HG02840 (cell line): Measurements from ENCODE around the gene PHF19.

Source experiments
- ATAC-seq: cut with Tn5 transposase; IDR thresholded peaks from one replicate; pipeline ENCODE4 v1.9.1; 2021; ENCODE audit warnings: mild to moderate bottlenecking, moderate library complexity, moderate number of reproducible peaks; ENCODE audit not compliant: unreplicated experiment, low FRiP score

The PHF19 gene

GRCh38 chr9:120914396-120914795 is 37.4 kb upstream of the PHF19 start:
- ATAC-seq = no peak

- no peak for ATAC-seq
These were observed 36.8 kb upstream of the PHF19 start for GRCh38 chr9:120913647-120914264.

GRCh38 chr9:120912958-120913646 is 36.1 kb upstream of the PHF19 start:
- ATAC-seq = no peak

GRCh38 chr9:120911295-120911837 is 34.4 kb upstream of the PHF19 start:
- no peak for ATAC-seq

GRCh38 chr9:120910643-120911042 is 33.7 kb upstream of the PHF19 start:
- ATAC-seq = no peak

- no peak for ATAC-seq
These were observed 32.9 kb upstream of the PHF19 start for GRCh38 chr9:120909904-120910303.

GRCh38 chr9:120905315-120906164 is 28.6 kb upstream of the PHF19 start:
- ATAC-seq = no peak

- no peak for ATAC-seq
These were observed 28.0 kb upstream of the PHF19 start for GRCh38 chr9:120904978-120905301.

- ATAC-seq = no peak
These were observed 27.3 kb upstream of the PHF19 start for GRCh38 chr9:120904061-120904977.

- no peak for ATAC-seq
These were observed 25.9 kb upstream of the PHF19 start for GRCh38 chr9:120902569-120903535.

GRCh38 chr9:120901755-120902568 is 25.0 kb upstream of the PHF19 start:
- ATAC-seq = no peak

- no peak for ATAC-seq
These were observed 23.8 kb upstream of the PHF19 start for GRCh38 chr9:120900824-120901223.

- ATAC-seq = no peak
These were observed 22.6 kb upstream of the PHF19 start for GRCh38 chr9:120899490-120900068.

GRCh38 chr9:120898396-120898795 is 21.4 kb upstream of the PHF19 start:
- ATAC-seq = no peak

- ATAC-seq = no peak
These were observed 19.0 kb upstream of the PHF19 start for GRCh38 chr9:120895951-120896350.

- no peak for ATAC-seq
These were observed 17.5 kb upstream of the PHF19 start for GRCh38 chr9:120894321-120895148.
